OCI-LY1 (cell line): ENCODE results near the gene LRRC40.
"Not testable (repeated sequence)": the region's sequence is repeated elsewhere in the genome, so short reads cannot be mapped to it uniquely, and the experiment has no call there.

Source experiments
- H2AFZ ChIP-seq: fragments of 200-600 bp; sonication (generic), shearing (Covaris generic); 2 replicates; pipeline ENCODE4 v1.6.0; 2014; ENCODE audit warnings: antibody characterized with exemption, mild to moderate bottlenecking, low read length
- H3F3A ChIP-seq: fragments of 200-600 bp; sonication (generic), shearing (Covaris generic); 2 replicates; pipeline ENCODE4 v1.6.0; 2014; ENCODE audit warnings: mild to moderate bottlenecking, antibody characterized with exemption, low read length, moderate library complexity; ENCODE audit not compliant: insufficient read depth
- H3K27ac ChIP-seq: fragments of 200-600 bp; sonication (generic); 2 replicates; pipeline ENCODE4 v1.5.1; 2014; ENCODE audit warnings: low read length, mixed run types, mild to moderate bottlenecking, low read depth; ENCODE audit not compliant: poor library complexity, severe bottlenecking
- H3K27me3 ChIP-seq: fragments of 200-600 bp; sonication (generic); 2 replicates; pipeline ENCODE4 v1.6.0; 2014; ENCODE audit warnings: antibody characterized with exemption, mild to moderate bottlenecking, low read length, moderate library complexity; ENCODE audit not compliant: insufficient read depth
- H3K36me3 ChIP-seq: fragments of 200-600 bp; sonication (generic); 2 replicates; pipeline ENCODE4 v1.6.1; 2014; ENCODE audit warnings: mild to moderate bottlenecking, antibody characterized with exemption, low read length, moderate library complexity, mixed read lengths; ENCODE audit not compliant: insufficient read depth
- H3K4me1 ChIP-seq: fragments of 200-600 bp; sonication (generic); 2 replicates; pipeline ENCODE4 v1.5.1; 2014; ENCODE audit warnings: mild to moderate bottlenecking, low read length, moderate library complexity; ENCODE audit not compliant: insufficient read depth, severe bottlenecking
- H3K4me2 ChIP-seq: fragments of 200-600 bp; sonication (generic), shearing (Covaris generic); 2 replicates; pipeline ENCODE4 v1.6.1; 2014; ENCODE audit warnings: low read length
- H3K4me3 ChIP-seq: fragments of 200-600 bp; sonication (generic); 2 replicates; pipeline ENCODE4 v1.5.1; 2014; ENCODE audit warnings: low read length, low read depth, mild to moderate bottlenecking, mixed read lengths; ENCODE audit not compliant: poor library complexity, severe bottlenecking
- H3K79me2 ChIP-seq: fragments of 200-600 bp; shearing (Covaris generic); 2 replicates; pipeline ENCODE4 v1.6.1; 2016; ENCODE audit warnings: mixed run types, low read length, mixed read lengths; ENCODE audit not compliant: insufficient read depth
- H3K9ac ChIP-seq: fragments of 200-600 bp; sonication (generic), shearing (Covaris generic); 2 replicates; pipeline ENCODE4 v1.6.1; 2014; ENCODE audit warnings: mild to moderate bottlenecking, low read length, mixed read lengths
- H3K9me2 ChIP-seq: fragments of 200-600 bp; sonication (generic), shearing (Covaris generic); 2 replicates; pipeline ENCODE4 v1.6.1; 2014; ENCODE audit warnings: low read depth, mild to moderate bottlenecking, low read length, mixed read lengths
- H3K9me3 ChIP-seq: fragments of 200-600 bp; shearing (Covaris generic); 2 replicates; pipeline ENCODE4 v1.6.1; 2014; ENCODE audit warnings: low read length, mixed read lengths
- H4K20me1 ChIP-seq: fragments of 200-600 bp; sonication (generic), shearing (Covaris generic); 2 replicates; pipeline ENCODE4 v1.6.0; 2016; ENCODE audit warnings: mild to moderate bottlenecking, low read length; ENCODE audit not compliant: insufficient read depth
- EZH2 ChIP-seq: fragments of 200-600 bp; sonication (generic), shearing (Covaris generic); IDR thresholded peaks from 2 replicates; pipeline ENCODE4 v1.8.0; 2017; ENCODE audit warnings: borderline replicate concordance, mixed run types, mild to moderate bottlenecking, antibody characterized with exemption, low read length, moderate library complexity, mixed read lengths
- TF ChIP-seq, protein P1 (sequence below): fragments of 200-600 bp; sonication (generic), shearing (Covaris generic); IDR thresholded peaks from 2 replicates; pipeline ENCODE4 v1.5.1; 2017; ENCODE audit warnings: mild to moderate bottlenecking, antibody characterized with exemption, low read length, moderate library complexity, mixed read lengths

The LRRC40 gene

GRCh38 chr1:70210820-70211219 lies 5.4 kb upstream of the LRRC40 start:
- H3K9me2 ChIP-seq = no peaks in the 10 kb centered on the region
- H3K9me3 ChIP-seq = no peaks in the 10 kb centered on the region
- H3K36me3 ChIP-seq = peaks cover 29% of the 10 kb centered on the region
- H3K27ac ChIP-seq = no peak overlapping the region
- H3K9ac ChIP-seq = no peak overlapping the region
- peaks cover 95% of the 10 kb centered on the region for H3K79me2 ChIP-seq
- no peaks in the 10 kb centered on the region for H3F3A ChIP-seq
- H3K4me3 ChIP-seq = no peak overlapping the region
- no peaks in the 10 kb centered on the region for H3K27me3 ChIP-seq
- H3K4me1 ChIP-seq = peaks cover 24% of the 10 kb centered on the region
- TF ChIP-seq, protein P1, sequence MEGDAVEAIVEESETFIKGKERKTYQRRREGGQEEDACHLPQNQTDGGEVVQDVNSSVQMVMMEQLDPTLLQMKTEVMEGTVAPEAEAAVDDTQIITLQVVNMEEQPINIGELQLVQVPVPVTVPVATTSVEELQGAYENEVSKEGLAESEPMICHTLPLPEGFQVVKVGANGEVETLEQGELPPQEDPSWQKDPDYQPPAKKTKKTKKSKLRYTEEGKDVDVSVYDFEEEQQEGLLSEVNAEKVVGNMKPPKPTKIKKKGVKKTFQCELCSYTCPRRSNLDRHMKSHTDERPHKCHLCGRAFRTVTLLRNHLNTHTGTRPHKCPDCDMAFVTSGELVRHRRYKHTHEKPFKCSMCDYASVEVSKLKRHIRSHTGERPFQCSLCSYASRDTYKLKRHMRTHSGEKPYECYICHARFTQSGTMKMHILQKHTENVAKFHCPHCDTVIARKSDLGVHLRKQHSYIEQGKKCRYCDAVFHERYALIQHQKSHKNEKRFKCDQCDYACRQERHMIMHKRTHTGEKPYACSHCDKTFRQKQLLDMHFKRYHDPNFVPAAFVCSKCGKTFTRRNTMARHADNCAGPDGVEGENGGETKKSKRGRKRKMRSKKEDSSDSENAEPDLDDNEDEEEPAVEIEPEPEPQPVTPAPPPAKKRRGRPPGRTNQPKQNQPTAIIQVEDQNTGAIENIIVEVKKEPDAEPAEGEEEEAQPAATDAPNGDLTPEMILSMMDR = no peak
- TF ChIP-seq EZH2 = no peak
- H3K4me2 ChIP-seq = no peak overlapping the region
- no peaks in the 10 kb centered on the region for H4K20me1 ChIP-seq
- no peak overlapping the region for H2AFZ ChIP-seq

- H3F3A ChIP-seq = no peaks in the 10 kb centered on the region
- H3K9me3 ChIP-seq = no peaks in the 10 kb centered on the region
- H3K9ac ChIP-seq = no peak overlapping the region
- peaks cover 19% of the 10 kb centered on the region for H3K36me3 ChIP-seq
- no peak overlapping the region for H3K27ac ChIP-seq
- TF ChIP-seq EZH2 = no peak
- TF ChIP-seq, protein P1 = no peak
- H3K4me3 ChIP-seq = no peak overlapping the region
- H3K9me2 ChIP-seq = no peaks in the 10 kb centered on the region
- H2AFZ ChIP-seq = no peak overlapping the region
- no peaks in the 10 kb centered on the region for H3K27me3 ChIP-seq
- H3K4me2 ChIP-seq = no peak overlapping the region
- peaks cover 96% of the 10 kb centered on the region for H3K79me2 ChIP-seq
- H4K20me1 ChIP-seq = no peaks in the 10 kb centered on the region
- peaks cover 40% of the 10 kb centered on the region for H3K4me1 ChIP-seq
Measured at GRCh38 chr1:70208292-70208691, 2.9 kb upstream of the LRRC40 start.

DNA sequence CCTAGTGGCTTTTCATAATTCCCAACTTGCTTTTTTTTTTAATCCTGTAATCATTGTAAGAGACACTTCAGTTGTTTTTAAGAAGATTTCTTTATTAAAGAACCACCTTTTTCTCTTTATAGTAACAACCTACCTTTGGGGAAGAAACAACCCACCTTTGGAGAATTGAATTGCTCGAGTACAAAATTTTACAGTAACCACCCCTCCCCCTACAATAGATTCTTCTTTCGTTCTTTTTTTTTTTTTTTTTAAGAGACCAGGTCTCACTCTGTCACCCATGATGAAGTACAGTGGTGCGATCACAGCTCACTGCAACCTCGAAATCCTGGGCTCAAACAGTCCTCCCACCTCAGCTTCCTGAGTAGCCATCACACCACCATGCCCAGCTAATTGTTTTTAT lies 2.1 kb upstream of the LRRC40 start:
- TF ChIP-seq, protein P1 = no peak
- TF ChIP-seq EZH2 = no peak
- Histone ChIP-seq H3K4me1 (peaks cover 48% of the 10 kb centered on the region), H4K20me1 (no peaks in the 10 kb centered on the region), H3K9me3 (no peaks in the 10 kb centered on the region), H3K9me2 (no peaks in the 10 kb centered on the region), H3F3A (no peaks in the 10 kb centered on the region), H3K4me3 (peak overlapping the region; percentile 82), H3K36me3 (peaks cover 19% of the 10 kb centered on the region), H2AFZ (no peak overlapping the region), H3K4me2 (peak overlapping the region; percentile 97), H3K27me3 (no peaks in the 10 kb centered on the region), H3K27ac (no peak overlapping the region), H3K79me2 (peaks cover 95% of the 10 kb centered on the region), H3K9ac (peak overlapping the region; percentile 83; the same call in 1 of the 2 replicates)

DNA sequence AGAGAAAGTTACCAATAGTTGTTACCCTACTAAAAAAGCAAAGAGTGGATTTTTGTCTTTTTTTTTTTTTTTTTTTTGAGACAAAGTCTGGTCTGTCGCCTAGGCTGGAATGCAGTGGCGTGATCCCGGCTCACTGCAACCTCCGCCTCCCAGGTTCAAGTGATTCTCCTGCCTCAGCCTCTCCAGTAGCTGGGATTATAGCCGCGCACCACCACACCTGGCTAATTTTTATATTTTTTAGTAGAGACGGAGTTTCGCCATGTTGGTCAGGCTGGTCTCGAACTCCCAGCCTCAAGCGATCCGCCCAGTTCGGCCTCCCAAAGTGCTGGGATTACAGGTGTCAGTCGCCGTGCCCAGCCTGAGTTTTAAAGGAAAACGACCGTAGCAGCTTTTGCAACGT lies 1.5 kb upstream of the LRRC40 start:
- H3K4me3 ChIP-seq = peak overlapping the region; percentile 82
- H3F3A ChIP-seq, H3K27me3 ChIP-seq, H3K9me2 ChIP-seq, H3K27ac ChIP-seq, H4K20me1 ChIP-seq, H2AFZ ChIP-seq, H3K9me3 ChIP-seq: not testable (repeated sequence)
- H3K9ac ChIP-seq = peak overlapping the region; percentile 83
- peak overlapping the region; percentile 97 for H3K4me2 ChIP-seq
- H3K36me3 ChIP-seq = peaks cover 19% of the 10 kb centered on the region
- peaks cover 52% of the 10 kb centered on the region for H3K4me1 ChIP-seq
- H3K79me2 ChIP-seq = peaks cover 95% of the 10 kb centered on the region
